ENCODE results near the gene LBX1. TPM values are rescaled to one million over a fixed set of nuclear protein-coding genes. Genes with fewer than 3 reads are reported as not detected.
"Not testable (repeated sequence)": the region's sequence is repeated elsewhere in the genome, so short reads cannot be mapped to it uniquely, and the experiment has no call there.

Gene LBX1
- total RNA-seq, 2 donors from 2014 or later: not detected

GRCh38 chr10:101214446-101215396 is 14.5 kb downstream of the LBX1 start:
- Histone ChIP-seq H3K36me3 (no peaks in the 10 kb centered on the region), H3K4me3 (peak overlapping the region; percentile 44), H3K4me1 (ENCODE audit: control insufficient read depth in 1 of 2, low read depth in 2 of 2) (peaks cover 12 to 49% of the 10 kb centered on the region in 2 donors), H3K27me3 (replicated peaks; ENCODE audit: insufficient read depth) (peaks cover 34% of the 10 kb centered on the region), H3K9me3 (no peaks in the 10 kb centered on the region), H3K27ac (no peak overlapping the region)
- DNase-seq (ENCODE audit: low spot score) (no peak), ATAC-seq (ENCODE audit: insufficient number of reproducible peaks, low FRiP score, low read depth) (peak; percentile 47)
- peak; percentile 87 for TF ChIP-seq CTCF (IDR thresholded peaks at IDR 0.05)

- DNase-seq (ENCODE audit: low spot score) (no peak), ATAC-seq (ENCODE audit: insufficient number of reproducible peaks, low FRiP score, low read depth) (no peak)
- Histone ChIP-seq H3K36me3 (no peaks in the 10 kb centered on the region), H3K4me3 (no peak overlapping the region), H3K9me3 (no peaks in the 10 kb centered on the region), H3K27me3 (replicated peaks; ENCODE audit: insufficient read depth) (no peaks in the 10 kb centered on the region), H3K27ac (no peak overlapping the region), H3K4me1 (ENCODE audit: control insufficient read depth in 1 of 2, low read depth in 2 of 2) (peaks cover 0 to 3% of the 10 kb centered on the region in 2 donors)
- TF ChIP-seq CTCF (IDR thresholded peaks at IDR 0.05): no peak
These were observed 20.7 kb downstream of the LBX1 start for GRCh38 chr10:101208543-101208942.

- Histone ChIP-seq H3K9me3 (no peaks in the 10 kb centered on the region), H3K4me1 (ENCODE audit: control insufficient read depth in 1 of 2, low read depth in 2 of 2) (no peaks in the 10 kb centered on the region), H3K36me3 (no peaks in the 10 kb centered on the region), H3K4me3 (no peak overlapping the region), H3K27me3 (replicated peaks; ENCODE audit: insufficient read depth) (no peaks in the 10 kb centered on the region), H3K27ac (no peak overlapping the region)
- ATAC-seq (ENCODE audit: insufficient number of reproducible peaks, low FRiP score, low read depth) (no peak), DNase-seq (ENCODE audit: low spot score) (no peak)
- no peak for TF ChIP-seq CTCF (IDR thresholded peaks at IDR 0.05)
These were observed 22.2 kb downstream of the LBX1 start for GRCh38 chr10:101207026-101207425.

DNA sequence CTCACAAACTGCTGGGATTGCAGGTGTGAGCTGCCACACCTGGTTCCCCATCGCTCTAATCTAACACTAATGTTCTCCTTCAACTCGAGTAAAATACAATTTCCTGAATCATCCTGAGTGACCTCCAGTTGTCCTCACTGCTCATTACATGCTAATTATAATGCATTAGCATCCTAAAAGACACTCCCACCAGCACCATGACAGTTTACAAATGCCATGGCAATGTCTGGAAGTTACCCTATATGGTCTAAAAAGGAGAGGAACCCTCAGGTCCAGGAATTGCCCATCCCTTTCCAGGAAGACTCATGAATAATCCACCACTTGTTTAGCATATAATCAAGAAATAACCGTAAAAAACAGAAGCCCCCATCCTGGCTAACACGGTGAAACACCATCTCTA is 26.6 kb downstream of the LBX1 start:
- H3K9me3 ChIP-seq; H3K36me3 ChIP-seq; H3K27me3 ChIP-seq (replicated peaks; ENCODE audit: insufficient read depth); H3K27ac ChIP-seq; H3K4me1 ChIP-seq (ENCODE audit: control insufficient read depth in 1 of 2, low read depth in 2 of 2); DNase-seq (ENCODE audit: low spot score); ATAC-seq (ENCODE audit: insufficient number of reproducible peaks, low FRiP score, low read depth); H3K4me3 ChIP-seq: not testable (repeated sequence)

DNA sequence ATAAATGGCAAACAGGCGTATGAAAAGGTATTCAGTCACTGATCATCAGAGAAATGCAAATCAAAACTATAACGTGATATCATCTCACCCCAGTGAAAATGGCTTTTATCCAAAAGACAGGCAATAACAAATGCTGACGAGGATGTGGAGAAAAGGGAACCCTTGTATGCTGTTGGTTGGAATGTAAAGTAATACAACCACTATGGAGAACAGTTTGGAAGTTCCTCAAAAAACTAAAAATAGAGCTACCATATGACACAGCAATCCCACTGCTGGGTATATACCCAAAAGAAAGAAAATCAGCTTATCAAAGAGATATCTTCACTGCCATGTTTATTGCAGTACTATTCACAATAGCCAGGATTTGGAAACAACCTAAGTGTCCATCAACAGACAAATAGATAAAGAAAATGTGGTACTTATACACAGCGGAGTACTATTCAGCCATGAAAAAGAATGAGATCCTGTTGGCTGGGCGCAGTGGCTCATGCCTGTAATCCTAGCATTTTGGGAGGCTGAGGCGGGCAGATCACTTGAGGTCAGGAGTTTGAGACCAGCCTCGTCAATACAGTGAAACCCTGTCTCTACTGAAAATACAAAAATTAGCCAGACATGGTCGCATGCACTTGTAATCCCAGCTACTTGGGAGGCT is 30.8 kb downstream of the LBX1 start:
- not testable (repeated sequence) for H3K27me3 ChIP-seq (replicated peaks; ENCODE audit: insufficient read depth); H3K4me3 ChIP-seq; H3K36me3 ChIP-seq; H3K27ac ChIP-seq; ATAC-seq (ENCODE audit: insufficient number of reproducible peaks, low FRiP score, low read depth); H3K9me3 ChIP-seq; DNase-seq (ENCODE audit: low spot score); H3K4me1 ChIP-seq (ENCODE audit: control insufficient read depth in 1 of 2, low read depth in 2 of 2)

- Histone ChIP-seq H3K9me3 (no peaks in the 10 kb centered on the region), H3K4me3 (no peak overlapping the region), H3K36me3 (no peaks in the 10 kb centered on the region), H3K27me3 (replicated peaks; ENCODE audit: insufficient read depth) (no peaks in the 10 kb centered on the region), H3K4me1 (ENCODE audit: control insufficient read depth in 1 of 2, low read depth in 2 of 2) (no peaks in the 10 kb centered on the region), H3K27ac (no peak overlapping the region)
- no peak for TF ChIP-seq CTCF (IDR thresholded peaks at IDR 0.05)
- DNase-seq (ENCODE audit: low spot score): no peak
- ATAC-seq (ENCODE audit: insufficient number of reproducible peaks, low FRiP score, low read depth): no peak
These were observed 33.3 kb downstream of the LBX1 start for GRCh38 chr10:101195921-101196320.

Data from thoracic aorta (tissue), 2 donors.